Measurements from ENCODE around the gene ABCC11. TPM values are rescaled to one million over a fixed set of nuclear protein-coding genes. Genes with fewer than 3 reads are reported as not detected.

Gene ABCC11
- total RNA-seq, 4 donors from 2014 or later = 0.13 TPM; not detected in 3

GRCh38 chr16:48201515-48202201, 45.7 kb downstream of the ABCC11 start:
- Histone ChIP-seq H3K4me3 (no peak overlapping the region), H3K4me1 (no peaks in the 10 kb centered on the region), H3K36me3 (no peaks in the 10 kb centered on the region), H3K27ac (no peak overlapping the region), H3K27me3 (peaks cover 0 to 2% (median 0%) of the 10 kb centered on the region in 3 donors), H3K9me3 (no peaks in the 10 kb centered on the region)
- DNase-seq = no peak
- intact Hi-C loops (cut with DNase I; ENCODE audit: low total_unique reads) = no loop called here
- ATAC-seq = no peak
- in situ Hi-C loops (cut with MboI; ENCODE audit: low sequenced_read_pairs in 4 of 4) = no loop called here
- TF ChIP-seq, protein P1, sequence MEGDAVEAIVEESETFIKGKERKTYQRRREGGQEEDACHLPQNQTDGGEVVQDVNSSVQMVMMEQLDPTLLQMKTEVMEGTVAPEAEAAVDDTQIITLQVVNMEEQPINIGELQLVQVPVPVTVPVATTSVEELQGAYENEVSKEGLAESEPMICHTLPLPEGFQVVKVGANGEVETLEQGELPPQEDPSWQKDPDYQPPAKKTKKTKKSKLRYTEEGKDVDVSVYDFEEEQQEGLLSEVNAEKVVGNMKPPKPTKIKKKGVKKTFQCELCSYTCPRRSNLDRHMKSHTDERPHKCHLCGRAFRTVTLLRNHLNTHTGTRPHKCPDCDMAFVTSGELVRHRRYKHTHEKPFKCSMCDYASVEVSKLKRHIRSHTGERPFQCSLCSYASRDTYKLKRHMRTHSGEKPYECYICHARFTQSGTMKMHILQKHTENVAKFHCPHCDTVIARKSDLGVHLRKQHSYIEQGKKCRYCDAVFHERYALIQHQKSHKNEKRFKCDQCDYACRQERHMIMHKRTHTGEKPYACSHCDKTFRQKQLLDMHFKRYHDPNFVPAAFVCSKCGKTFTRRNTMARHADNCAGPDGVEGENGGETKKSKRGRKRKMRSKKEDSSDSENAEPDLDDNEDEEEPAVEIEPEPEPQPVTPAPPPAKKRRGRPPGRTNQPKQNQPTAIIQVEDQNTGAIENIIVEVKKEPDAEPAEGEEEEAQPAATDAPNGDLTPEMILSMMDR (IDR thresholded peaks at IDR 0.05 in 4 of 5, conservative IDR thresholded peaks at IDR 0.05 in 1 of 5) = no peak
- TF ChIP-seq POLR2A (IDR thresholded peaks at IDR 0.05) = no peak

- H3K27me3 ChIP-seq = peaks cover 0 to 2% (median 0%) of the 10 kb centered on the region in 3 donors
- no peak for TF ChIP-seq POLR2A (IDR thresholded peaks at IDR 0.05)
- TF ChIP-seq, protein P1 (IDR thresholded peaks at IDR 0.05 in 4 of 5, conservative IDR thresholded peaks at IDR 0.05 in 1 of 5) = no peak
- no peaks in the 10 kb centered on the region for H3K9me3 ChIP-seq
- H3K4me3 ChIP-seq = no peak overlapping the region
- ATAC-seq (no peak), DNase-seq (no peak)
- intact Hi-C loops (cut with DNase I; ENCODE audit: low total_unique reads) (no loop called here), in situ Hi-C loops (cut with MboI; ENCODE audit: low sequenced_read_pairs in 4 of 4) (no loop called here)
- H3K27ac ChIP-seq = no peak overlapping the region
- H3K36me3 ChIP-seq = no peaks in the 10 kb centered on the region
- no peaks in the 10 kb centered on the region for H3K4me1 ChIP-seq
Measured at GRCh38 chr16:48197294-48197693, 50.0 kb downstream of the ABCC11 start.

DNA sequence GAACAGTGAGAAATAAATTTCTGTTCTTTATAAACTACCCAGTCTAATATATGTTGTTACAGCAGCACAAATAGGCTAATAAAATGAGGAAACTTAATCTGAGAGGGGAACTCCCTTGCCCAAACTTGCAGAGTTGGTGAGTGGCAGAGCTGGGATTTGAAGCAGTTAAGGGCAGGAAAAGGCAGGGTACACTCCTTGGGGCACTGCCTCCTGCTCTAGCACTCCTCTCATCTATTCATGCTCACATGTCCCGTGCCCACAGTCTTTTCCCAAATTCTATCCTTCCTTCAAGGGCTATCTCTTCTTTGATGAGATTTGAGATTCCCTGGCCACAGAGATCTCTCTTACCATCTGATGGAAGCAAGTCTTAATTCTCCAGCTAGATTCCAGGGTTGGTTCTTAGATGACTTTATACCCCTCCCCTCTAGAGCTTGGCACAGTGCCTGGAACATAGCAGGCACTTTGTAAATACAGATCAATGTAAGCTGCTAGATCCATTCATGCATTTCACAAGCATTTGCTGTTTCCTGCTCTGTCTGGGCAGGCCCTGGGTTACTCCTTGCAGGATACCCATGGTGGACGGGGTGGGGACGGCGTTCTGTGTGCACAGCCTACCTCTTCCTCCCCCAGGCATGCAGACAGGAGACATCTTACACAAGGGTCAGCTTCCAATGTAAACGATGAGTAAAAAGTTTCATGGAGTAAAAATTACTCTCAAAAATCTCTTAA, 52.3 kb downstream of the ABCC11 start:
- Histone ChIP-seq H3K36me3 (no peaks in the 10 kb centered on the region), H3K27ac (no peak overlapping the region), H3K9me3 (no peaks in the 10 kb centered on the region), H3K4me3 (no peak overlapping the region), H3K27me3 (peaks cover 0 to 2% (median 0%) of the 10 kb centered on the region in 3 donors), H3K4me1 (no peaks in the 10 kb centered on the region)
- intact Hi-C loops (cut with DNase I; ENCODE audit: low total_unique reads) (no loop called here), in situ Hi-C loops (cut with MboI; ENCODE audit: low sequenced_read_pairs in 4 of 4) (no loop called here)
- ATAC-seq (no peak), DNase-seq (no peak)
- TF ChIP-seq POLR2A (IDR thresholded peaks at IDR 0.05) = no peak
- TF ChIP-seq, protein P1 (IDR thresholded peaks at IDR 0.05 in 4 of 5, conservative IDR thresholded peaks at IDR 0.05 in 1 of 5) = no peak

GRCh38 chr16:48193846-48194245, 53.5 kb downstream of the ABCC11 start:
- intact Hi-C loops (cut with DNase I; ENCODE audit: low total_unique reads) (no loop called here), in situ Hi-C loops (cut with MboI; ENCODE audit: low sequenced_read_pairs in 4 of 4) (no loop called here)
- DNase-seq (no peak), ATAC-seq (no peak)
- H3K4me3 ChIP-seq = no peak overlapping the region
- H3K27ac ChIP-seq = no peak overlapping the region
- H3K27me3 ChIP-seq = peaks cover 0 to 2% (median 0%) of the 10 kb centered on the region in 3 donors
- no peaks in the 10 kb centered on the region for H3K36me3 ChIP-seq
- H3K9me3 ChIP-seq = no peaks in the 10 kb centered on the region
- H3K4me1 ChIP-seq = no peaks in the 10 kb centered on the region
- TF ChIP-seq POLR2A (IDR thresholded peaks at IDR 0.05) = no peak
- TF ChIP-seq, protein P1 (IDR thresholded peaks at IDR 0.05 in 4 of 5, conservative IDR thresholded peaks at IDR 0.05 in 1 of 5) = no peak

All from gastrocnemius medialis (tissue), 4 donors.